ENCODE results near the gene CIB1. TPM values are rescaled to one million over a fixed set of nuclear protein-coding genes. Genes with fewer than 3 reads are reported as not detected.

Gene CIB1
- total and polyA plus RNA-seq, 4 experiments from 2014 or later: 95.2 to 345 (median 179) TPM

- intact Hi-C loops (cut with micrococcal nuclease): no loop called here
- Mint-ChIP-seq H3K9me3 (no peaks in the 10 kb centered on the region), H3K27me3 (no peaks in the 10 kb centered on the region), H3K27ac (peak overlapping the region; percentile 52 to 99 (median 75)), H3K36me3 (peaks cover 35 to 70% of the 10 kb centered on the region in 2 donors), H3K4me1 (peaks cover 37 to 88% (median 56%) of the 10 kb centered on the region in 4 donors), H3K4me3 (peak overlapping the region; percentile 57 to 99 (median 74))
- ChIA-PET POLR2A (ENCODE audit: partially characterized antibody) (interaction anchor here (0.9 to 4.5 kb wide), 3 partner anchors 24 to 375 kb away, joined by 3 to 150 read pairs (median 3); partner anchors contain the start of genes AP3S2, CIB1 and GDPGP1), CTCF (ENCODE audit: partially characterized antibody) (interaction anchor here (1.1 to 1.5 kb wide), 2 partner anchors 35 kb away, joined by 3 to 4 read pairs; partner anchors contain the start of gene CIB1)
- H3K9me3 ChIP-seq (ENCODE audit: control insufficient read depth in 1 of 2, low read length in 2 of 2): no peaks in the 10 kb centered on the region
- H3K27me3 ChIP-seq (ENCODE audit: insufficient read depth, low read length): no peaks in the 10 kb centered on the region
- H3K4me1 ChIP-seq (ENCODE audit: insufficient read depth, low read length): peaks cover 61% of the 10 kb centered on the region
- no peak for DNase-seq
- H3K36me3 ChIP-seq (ENCODE audit: insufficient read depth, low read length): peaks cover 38% of the 10 kb centered on the region
- H3K27ac ChIP-seq (ENCODE audit: low read depth, low read length): no peak overlapping the region
- H3K4me3 ChIP-seq (ENCODE audit: low read length in 2 of 2): no peak overlapping the region
Observed at GRCh38 chr15:90268415-90268814, 34.7 kb upstream of the CIB1 start.

- Mint-ChIP-seq H3K4me3 (peak overlapping the region; percentile 93 to 99 (median 98)), H3K9me3 (no peaks in the 10 kb centered on the region), H3K4me1 (peaks cover 31 to 73% (median 50%) of the 10 kb centered on the region in 4 donors), H3K27me3 (no peaks in the 10 kb centered on the region), H3K36me3 (peaks cover 27 to 51% of the 10 kb centered on the region in 2 donors), H3K27ac (peak overlapping the region; percentile 98 to 100 (median 99))
- ChIA-PET POLR2A (ENCODE audit: partially characterized antibody) (interaction anchor here (0.8 to 4.5 kb wide), 16 partner anchors 8 to 669 kb away, joined by 3 to 150 read pairs (median 4); partner anchors contain the start of genes AP3S2, BLM, CIB1 and GDPGP1), CTCF (ENCODE audit: partially characterized antibody) (interaction anchor here (1.0 to 2.0 kb wide), 2 partner anchors 33 to 668 kb away, joined by 3 to 8 read pairs; partner anchors contain the start of genes CIB1, GDPGP1 and UNC45A)
- peak overlapping the region; percentile 66 to 97 for H3K4me3 ChIP-seq (ENCODE audit: low read length in 2 of 2)
- peaks cover 20% of the 10 kb centered on the region for H3K36me3 ChIP-seq (ENCODE audit: insufficient read depth, low read length)
- no peaks in the 10 kb centered on the region for H3K27me3 ChIP-seq (ENCODE audit: insufficient read depth, low read length)
- peaks cover 55% of the 10 kb centered on the region for H3K4me1 ChIP-seq (ENCODE audit: insufficient read depth, low read length)
- intact Hi-C loops (cut with micrococcal nuclease): loop anchor here (1.0 kb wide), 1 partner anchor 20 kb away; no protein-coding TSS in a partner anchor
- no peaks in the 10 kb centered on the region for H3K9me3 ChIP-seq (ENCODE audit: control insufficient read depth in 1 of 2, low read length in 2 of 2)
- DNase-seq: peak; percentile 22 to 47 (median 28)
- H3K27ac ChIP-seq (ENCODE audit: low read depth, low read length): peak overlapping the region; percentile 95
Observed at GRCh38 chr15:90266485-90266884, 32.7 kb upstream of the CIB1 start.

- CTCF ChIA-PET (ENCODE audit: partially characterized antibody): interaction anchor here (0.7 to 2.0 kb wide), 3 partner anchors 33 to 669 kb away, joined by 3 to 8 read pairs (median 3); partner anchors contain the start of genes CIB1, GDPGP1 and UNC45A
- peaks cover 16% of the 10 kb centered on the region for H3K36me3 ChIP-seq (ENCODE audit: insufficient read depth, low read length)
- intact Hi-C loops (cut with micrococcal nuclease): loop anchor here (1.0 kb wide), 1 partner anchor 20 kb away; no protein-coding TSS in a partner anchor
- H3K27me3 Mint-ChIP-seq: no peaks in the 10 kb centered on the region
- peak in 2 of 5 donors; percentile 62 to 71 for DNase-seq
- peaks cover 50% of the 10 kb centered on the region for H3K4me1 ChIP-seq (ENCODE audit: insufficient read depth, low read length)
- POLR2A ChIA-PET (ENCODE audit: partially characterized antibody): interaction anchor here (0.6 to 4.5 kb wide), 23 partner anchors 8 to 669 kb away, joined by 3 to 150 read pairs (median 4); partner anchors contain the start of genes AP3S2, BLM, CIB1 and GDPGP1
- peaks cover 23 to 46% of the 10 kb centered on the region in 2 donors for H3K36me3 Mint-ChIP-seq
- no peaks in the 10 kb centered on the region for H3K9me3 ChIP-seq (ENCODE audit: control insufficient read depth in 1 of 2, low read length in 2 of 2)
- peak overlapping the region; percentile 98 to 100 (median 99) for H3K27ac Mint-ChIP-seq
- peak overlapping the region; percentile 66 to 97 for H3K4me3 ChIP-seq (ENCODE audit: low read length in 2 of 2)
- peak overlapping the region; percentile 95 for H3K27ac ChIP-seq (ENCODE audit: low read depth, low read length)
- no peaks in the 10 kb centered on the region for H3K9me3 Mint-ChIP-seq
- H3K4me1 Mint-ChIP-seq: peaks cover 28 to 68% (median 46%) of the 10 kb centered on the region in 4 donors
- H3K27me3 ChIP-seq (ENCODE audit: insufficient read depth, low read length): no peaks in the 10 kb centered on the region
- peak overlapping the region; percentile 93 to 99 (median 98) for H3K4me3 Mint-ChIP-seq
Observed at GRCh38 chr15:90266061-90266431, 32.3 kb upstream of the CIB1 start.

DNA sequence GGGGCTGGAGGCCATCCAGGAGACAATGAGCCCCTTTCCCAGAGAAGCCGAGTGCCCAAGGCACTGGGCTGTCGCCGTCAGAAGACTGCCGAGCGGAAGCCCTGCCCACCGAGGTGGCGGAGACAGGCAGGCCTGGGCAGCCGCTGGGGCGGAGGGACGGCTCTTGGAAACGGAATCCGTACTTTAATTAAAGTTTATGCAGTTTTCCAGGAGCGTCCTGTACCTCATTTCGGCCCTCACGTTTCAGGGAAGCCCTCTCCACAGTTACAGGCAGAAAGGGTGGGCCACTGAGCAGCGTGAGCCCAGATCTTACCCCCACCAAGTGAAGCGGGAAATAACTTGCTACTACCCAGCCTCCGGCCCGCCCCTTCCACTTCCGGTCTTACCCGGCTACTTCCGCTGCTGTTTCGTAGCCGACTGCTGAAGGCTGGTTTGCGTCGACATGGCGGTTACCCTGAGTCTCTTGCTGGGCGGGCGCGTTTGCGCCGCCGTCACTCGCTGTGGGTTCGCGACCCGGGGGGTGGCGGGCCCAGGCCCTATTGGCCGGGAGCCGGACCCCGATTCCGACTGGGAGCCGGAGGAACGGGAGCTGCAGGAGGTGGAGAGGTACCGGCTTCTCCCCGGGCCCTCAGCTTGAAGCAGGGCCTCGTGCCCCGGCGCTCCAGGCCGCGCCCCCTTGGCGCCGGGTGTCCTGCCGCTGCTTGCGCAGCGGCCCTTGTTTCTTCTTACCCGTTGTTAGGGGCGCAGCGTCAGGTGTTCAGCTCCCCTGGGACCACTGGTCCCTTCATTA lies 31.7 kb upstream of the CIB1 start, which contains the start of gene NGRN:
NGRN (plus strand) TSS at position 402 of the 790 bp plus-strand sequence; CDS start at position 443, 41 bp downstream.
- peak within 1 kb of the TSS; percentile 95 for H3K27ac ChIP-seq (ENCODE audit: low read depth, low read length)
- H3K9me3 ChIP-seq (ENCODE audit: control insufficient read depth in 1 of 2, low read length in 2 of 2): no peaks in the 10 kb centered on the region
- Mint-ChIP-seq H3K9me3 (no peaks in the 10 kb centered on the region), H3K27me3 (no peaks in the 10 kb centered on the region), H3K27ac (peak within 1 kb of the TSS; percentile 98 to 100 (median 99)), H3K4me1 (peaks cover 26 to 62% (median 42%) of the 10 kb centered on the region in 4 donors), H3K36me3 (peaks cover 18 to 41% of the 10 kb centered on the region in 2 donors), H3K4me3 (peak within 1 kb of the TSS; percentile 93 to 99 (median 98))
- H3K27me3 ChIP-seq (ENCODE audit: insufficient read depth, low read length): no peaks in the 10 kb centered on the region
- peaks cover 44% of the 10 kb centered on the region for H3K4me1 ChIP-seq (ENCODE audit: insufficient read depth, low read length)
- ChIA-PET POLR2A (ENCODE audit: partially characterized antibody) (interaction anchor here (0.6 to 4.5 kb wide), 23 partner anchors 8 to 670 kb away, joined by 3 to 150 read pairs (median 4); partner anchors contain the start of genes AP3S2, BLM, CIB1 and GDPGP1), CTCF (ENCODE audit: partially characterized antibody) (interaction anchor here (0.7 to 2.0 kb wide), 3 partner anchors 32 to 669 kb away, joined by 3 to 8 read pairs (median 3); partner anchors contain the start of genes CIB1, GDPGP1 and UNC45A)
- H3K36me3 ChIP-seq (ENCODE audit: insufficient read depth, low read length): peaks cover 11% of the 10 kb centered on the region
- H3K4me3 ChIP-seq (ENCODE audit: low read length in 2 of 2): peak within 1 kb of the TSS; percentile 66 to 97
- intact Hi-C loops (cut with micrococcal nuclease): loop anchor here (1.0 kb wide), 3 partner anchors 21 to 64 kb away; partner anchors contain the start of genes GDPGP1 and SEMA4B
- DNase-seq: peak; percentile 92 to 95 (median 94)

GRCh38 chr15:90264671-90265070 lies 30.9 kb upstream of the CIB1 start:
- Mint-ChIP-seq H3K4me3 (peak overlapping the region; percentile 93 to 99 (median 98)), H3K27me3 (no peaks in the 10 kb centered on the region), H3K27ac (peak overlapping the region; percentile 98 to 100 (median 99)), H3K36me3 (peaks cover 10 to 33% of the 10 kb centered on the region in 2 donors), H3K4me1 (peaks cover 20 to 55% (median 35%) of the 10 kb centered on the region in 4 donors), H3K9me3 (no peaks in the 10 kb centered on the region)
- H3K36me3 ChIP-seq (ENCODE audit: insufficient read depth, low read length): peaks cover 7% of the 10 kb centered on the region
- peak overlapping the region; percentile 66 to 97 for H3K4me3 ChIP-seq (ENCODE audit: low read length in 2 of 2)
- peak in 3 of 5 donors; percentile 10 to 58 (median 12) for DNase-seq
- H3K9me3 ChIP-seq (ENCODE audit: control insufficient read depth in 1 of 2, low read length in 2 of 2): no peaks in the 10 kb centered on the region
- ChIA-PET CTCF (ENCODE audit: partially characterized antibody) (no interaction called here), POLR2A (ENCODE audit: partially characterized antibody) (interaction anchor here (4.5 kb wide), 1 partner anchor 33 kb away, joined by 150 read pairs; the partner anchor contains the start of genes CIB1 and GDPGP1)
- peaks cover 37% of the 10 kb centered on the region for H3K4me1 ChIP-seq (ENCODE audit: insufficient read depth, low read length)
- H3K27ac ChIP-seq (ENCODE audit: low read depth, low read length): peak overlapping the region; percentile 95
- intact Hi-C loops (cut with micrococcal nuclease): loop anchor here (1.0 kb wide), 2 partner anchors 30 to 63 kb away; partner anchors contain the start of genes GDPGP1 and SEMA4B
- H3K27me3 ChIP-seq (ENCODE audit: insufficient read depth, low read length): no peaks in the 10 kb centered on the region

DNA sequence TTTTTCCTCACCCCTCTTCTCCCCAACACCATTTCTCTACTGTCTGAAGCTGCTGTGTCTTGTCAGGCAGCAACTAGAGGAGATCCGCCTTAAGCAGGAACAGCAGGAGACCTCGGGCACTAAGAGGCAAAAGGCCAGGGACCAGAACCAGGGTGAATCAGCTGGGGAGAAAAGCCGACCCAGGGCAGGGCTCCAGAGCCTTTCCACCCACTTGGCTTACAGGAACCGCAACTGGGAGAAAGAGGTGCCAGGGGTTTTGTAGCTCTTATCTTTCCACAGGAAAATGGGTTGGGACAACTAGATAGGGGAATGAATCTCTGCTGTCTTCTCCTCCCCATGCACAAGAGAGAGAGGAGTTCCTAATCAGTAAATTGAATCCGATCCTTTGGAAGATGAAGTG lies 28.7 kb upstream of the CIB1 start:
- no peak overlapping the region for H3K27ac ChIP-seq (ENCODE audit: low read depth, low read length)
- CTCF ChIA-PET (ENCODE audit: partially characterized antibody): interaction anchor here (0.9 to 1.7 kb wide), 2 partner anchors 14 to 23 kb away, joined by 3 to 5 read pairs; no protein-coding TSS in a partner anchor
- H3K36me3 Mint-ChIP-seq: peaks cover 0 to 19% of the 10 kb centered on the region in 2 donors
- no peaks in the 10 kb centered on the region for H3K27me3 Mint-ChIP-seq
- H3K4me3 Mint-ChIP-seq: peak overlapping the region in 1 of 8 donors; percentile 33
- H3K27ac Mint-ChIP-seq: peak overlapping the region in 3 of 7 donors; percentile 32 to 71 (median 64)
- no peaks in the 10 kb centered on the region for H3K27me3 ChIP-seq (ENCODE audit: insufficient read depth, low read length)
- H3K4me1 ChIP-seq (ENCODE audit: insufficient read depth, low read length): peaks cover 20% of the 10 kb centered on the region
- H3K36me3 ChIP-seq (ENCODE audit: insufficient read depth, low read length): no peaks in the 10 kb centered on the region
- POLR2A ChIA-PET (ENCODE audit: partially characterized antibody): no interaction called here
- intact Hi-C loops (cut with micrococcal nuclease): no loop called here
- H3K9me3 ChIP-seq (ENCODE audit: control insufficient read depth in 1 of 2, low read length in 2 of 2): no peaks in the 10 kb centered on the region
- H3K9me3 Mint-ChIP-seq: no peaks in the 10 kb centered on the region
- H3K4me1 Mint-ChIP-seq: peaks cover 9 to 36% (median 20%) of the 10 kb centered on the region in 4 donors
- H3K4me3 ChIP-seq (ENCODE audit: low read length in 2 of 2): no peak overlapping the region
- DNase-seq: no peak

Data from CD4-positive, alpha-beta memory T cell (primary cell).